Measurements from ENCODE around the gene ANO2.

GRCh38 chr12:5976711-5977110 lies 31.7 kb upstream of the ANO2 start:
- TF ChIP-seq GATA2 (IDR thresholded peaks at IDR 0.05; ENCODE audit: low read depth, low read length) (no peak), GATA3 (IDR thresholded peaks at IDR 0.05; ENCODE audit: low read depth, low read length) (no peak)
